ENCODE data around the gene GBX1.

The GBX1 gene

GRCh38 chr7:151202836-151203235 is 35.3 kb upstream of the GBX1 start:
- H2AFZ ChIP-seq (ENCODE audit: low read depth, low read length, severe bottlenecking): no peak overlapping the region
- TF ChIP-seq, protein P1, sequence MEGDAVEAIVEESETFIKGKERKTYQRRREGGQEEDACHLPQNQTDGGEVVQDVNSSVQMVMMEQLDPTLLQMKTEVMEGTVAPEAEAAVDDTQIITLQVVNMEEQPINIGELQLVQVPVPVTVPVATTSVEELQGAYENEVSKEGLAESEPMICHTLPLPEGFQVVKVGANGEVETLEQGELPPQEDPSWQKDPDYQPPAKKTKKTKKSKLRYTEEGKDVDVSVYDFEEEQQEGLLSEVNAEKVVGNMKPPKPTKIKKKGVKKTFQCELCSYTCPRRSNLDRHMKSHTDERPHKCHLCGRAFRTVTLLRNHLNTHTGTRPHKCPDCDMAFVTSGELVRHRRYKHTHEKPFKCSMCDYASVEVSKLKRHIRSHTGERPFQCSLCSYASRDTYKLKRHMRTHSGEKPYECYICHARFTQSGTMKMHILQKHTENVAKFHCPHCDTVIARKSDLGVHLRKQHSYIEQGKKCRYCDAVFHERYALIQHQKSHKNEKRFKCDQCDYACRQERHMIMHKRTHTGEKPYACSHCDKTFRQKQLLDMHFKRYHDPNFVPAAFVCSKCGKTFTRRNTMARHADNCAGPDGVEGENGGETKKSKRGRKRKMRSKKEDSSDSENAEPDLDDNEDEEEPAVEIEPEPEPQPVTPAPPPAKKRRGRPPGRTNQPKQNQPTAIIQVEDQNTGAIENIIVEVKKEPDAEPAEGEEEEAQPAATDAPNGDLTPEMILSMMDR (IDR thresholded peaks at IDR 0.05; ENCODE audit: insufficient read depth, low read length, poor library complexity, severe bottlenecking): no peak
- TF ChIP-seq EZH2phosphoT487 (conservative IDR thresholded peaks at IDR 0.05; ENCODE audit: low read length): no peak
- no peak overlapping the region for H3K4me3 ChIP-seq (ENCODE audit: insufficient read depth, low read length, poor library complexity, severe bottlenecking)
- H3K27ac ChIP-seq (ENCODE audit: low read depth, low read length): no peak overlapping the region
- no peaks in the 10 kb centered on the region for H3K36me3 ChIP-seq (ENCODE audit: low read length)
- no peaks in the 10 kb centered on the region for H3K9me3 ChIP-seq (ENCODE audit: insufficient read depth, low read length)
- H3K27me3 ChIP-seq (ENCODE audit: low read length): no peaks in the 10 kb centered on the region
- H3K4me2 ChIP-seq (ENCODE audit: low read depth, low read length, poor library complexity, severe bottlenecking): no peak overlapping the region
- H3K9me2 ChIP-seq (replicated peaks; ENCODE audit: insufficient read depth, low read length): no peaks in the 10 kb centered on the region
- no peak overlapping the region for H3K9ac ChIP-seq (ENCODE audit: low read length)
- H3K79me2 ChIP-seq (ENCODE audit: insufficient read depth, low read length): no peaks in the 10 kb centered on the region
- H4K20me1 ChIP-seq (ENCODE audit: low read depth, low read length): no peaks in the 10 kb centered on the region
- no peaks in the 10 kb centered on the region for H3F3A ChIP-seq (ENCODE audit: insufficient read depth)

DNA sequence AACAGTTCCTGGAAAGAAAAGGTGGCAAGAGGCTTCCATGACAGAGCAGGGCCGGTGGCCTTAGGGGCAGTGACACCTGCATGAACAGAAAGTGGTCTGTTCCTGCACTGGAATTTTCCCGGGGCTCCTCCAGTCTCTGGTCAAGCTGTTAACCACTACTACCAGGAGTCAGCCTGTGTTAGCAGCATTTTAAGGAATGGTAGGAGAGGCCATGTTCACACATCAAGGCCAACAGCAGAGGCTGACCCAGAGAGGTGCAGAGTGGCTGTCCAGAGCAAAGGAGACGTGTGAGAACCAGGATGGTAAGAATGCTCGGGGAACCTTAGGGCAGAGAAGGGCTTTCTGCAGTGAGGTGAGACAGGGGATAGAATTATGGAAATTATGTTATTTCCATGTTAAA is 34.3 kb upstream of the GBX1 start:
- Histone ChIP-seq H3K9ac (ENCODE audit: low read length) (no peak overlapping the region), H3K27me3 (ENCODE audit: low read length) (no peaks in the 10 kb centered on the region), H3K79me2 (ENCODE audit: insufficient read depth, low read length) (no peaks in the 10 kb centered on the region), H3K4me2 (ENCODE audit: low read depth, low read length, poor library complexity, severe bottlenecking) (no peak overlapping the region), H3K36me3 (ENCODE audit: low read length) (no peaks in the 10 kb centered on the region), H3F3A (ENCODE audit: insufficient read depth) (no peaks in the 10 kb centered on the region), H3K9me2 (replicated peaks; ENCODE audit: insufficient read depth, low read length) (no peaks in the 10 kb centered on the region), H2AFZ (ENCODE audit: low read depth, low read length, severe bottlenecking) (no peak overlapping the region), H4K20me1 (ENCODE audit: low read depth, low read length) (no peaks in the 10 kb centered on the region), H3K27ac (ENCODE audit: low read depth, low read length) (no peak overlapping the region), H3K4me3 (ENCODE audit: insufficient read depth, low read length, poor library complexity, severe bottlenecking) (no peak overlapping the region), H3K9me3 (ENCODE audit: insufficient read depth, low read length) (no peaks in the 10 kb centered on the region)
- TF ChIP-seq EZH2phosphoT487 (conservative IDR thresholded peaks at IDR 0.05; ENCODE audit: low read length): no peak
- TF ChIP-seq, protein P1 (IDR thresholded peaks at IDR 0.05; ENCODE audit: insufficient read depth, low read length, poor library complexity, severe bottlenecking): no peak

GRCh38 chr7:151201344-151201743 is 33.9 kb upstream of the GBX1 start:
- no peaks in the 10 kb centered on the region for H3K27me3 ChIP-seq (ENCODE audit: low read length)
- no peaks in the 10 kb centered on the region for H3K9me3 ChIP-seq (ENCODE audit: insufficient read depth, low read length)
- no peaks in the 10 kb centered on the region for H4K20me1 ChIP-seq (ENCODE audit: low read depth, low read length)
- no peaks in the 10 kb centered on the region for H3K79me2 ChIP-seq (ENCODE audit: insufficient read depth, low read length)
- no peaks in the 10 kb centered on the region for H3K9me2 ChIP-seq (replicated peaks; ENCODE audit: insufficient read depth, low read length)
- TF ChIP-seq, protein P1 (IDR thresholded peaks at IDR 0.05; ENCODE audit: insufficient read depth, low read length, poor library complexity, severe bottlenecking): no peak
- no peak for TF ChIP-seq EZH2phosphoT487 (conservative IDR thresholded peaks at IDR 0.05; ENCODE audit: low read length)
- no peak overlapping the region for H3K4me2 ChIP-seq (ENCODE audit: low read depth, low read length, poor library complexity, severe bottlenecking)
- H3K4me3 ChIP-seq (ENCODE audit: insufficient read depth, low read length, poor library complexity, severe bottlenecking): no peak overlapping the region
- H3K9ac ChIP-seq (ENCODE audit: low read length): no peak overlapping the region
- no peaks in the 10 kb centered on the region for H3K36me3 ChIP-seq (ENCODE audit: low read length)
- H2AFZ ChIP-seq (ENCODE audit: low read depth, low read length, severe bottlenecking): no peak overlapping the region
- H3K27ac ChIP-seq (ENCODE audit: low read depth, low read length): no peak overlapping the region
- H3F3A ChIP-seq (ENCODE audit: insufficient read depth): no peaks in the 10 kb centered on the region

All from SU-DHL-6 (cell line).